Mammary epithelial cell (primary cell): Measurements from ENCODE around the gene RTTN.

Experiments
- CTCF ChIP-seq, 2 donors: IDR thresholded peaks in 1 of 2; conservative IDR thresholded peaks in 1 of 2; 2 replicates each; pipeline ENCODE4 v1.5.1; 2011 to 2012; ENCODE audit warnings: inconsistent platforms in 2 of 2, low read length in 2 of 2, mild to moderate bottlenecking in 2 of 2, control low read depth in 1 of 2, low read depth in 1 of 2; ENCODE audit not compliant: insufficient read depth in 1 of 2; ENCODE audit errors: extremely low read depth in 1 of 2
- EZH2 ChIP-seq: IDR thresholded peaks from 2 replicates; pipeline ENCODE4 v1.6.1; 2012; ENCODE audit warnings: low read length, inconsistent platforms, borderline replicate concordance

- TF ChIP-seq CTCF (conservative IDR thresholded peaks at IDR 0.05 in 1 of 2, IDR thresholded peaks at IDR 0.05 in 1 of 2; ENCODE audit: extremely low read depth in 1 of 2, insufficient read depth in 1 of 2, low read depth in 1 of 2, low read length in 2 of 2) (no peak), EZH2 (no peak)
Measured at GRCh38 chr18:70132999-70133398, 72.5 kb downstream of the RTTN start.
